Skeletal muscle tissue (tissue), 4 donors: ENCODE results near the gene ANO2. TPM values are rescaled to one million over a fixed set of nuclear protein-coding genes. Genes with fewer than 3 reads are reported as not detected.

Source experiments
- H3K27ac ChIP-seq: one replicate; pipeline ENCODE4 v1.7.0; 2013; ENCODE audit warnings: mild to moderate bottlenecking, low read depth, low read length, inconsistent platforms
- H3K27me3 ChIP-seq, 3 donors: one replicate each; pipeline ENCODE4 v1.7.0; 2013; ENCODE audit warnings: low read length in 3 of 3; ENCODE audit not compliant: control insufficient read depth in 3 of 3, insufficient read depth in 3 of 3
- H3K36me3 ChIP-seq, 3 donors: one replicate each; pipeline ENCODE4 v1.7.0; 2013; ENCODE audit warnings: low read length in 3 of 3; ENCODE audit not compliant: control insufficient read depth in 3 of 3, insufficient read depth in 3 of 3
- H3K4me1 ChIP-seq, 3 donors: one replicate each; pipeline ENCODE4 v1.7.0; 2013; ENCODE audit warnings: low read length in 3 of 3, mild to moderate bottlenecking in 3 of 3; ENCODE audit not compliant: control insufficient read depth in 3 of 3, insufficient read depth in 3 of 3
- H3K4me3 ChIP-seq, 3 donors: one replicate each; pipeline ENCODE4 v1.7.0; 2013; ENCODE audit warnings: low read length in 3 of 3
- H3K9ac ChIP-seq, 3 donors: one replicate each; pipeline ENCODE4 v1.7.0; 2013; ENCODE audit warnings: low read length in 3 of 3, mild to moderate bottlenecking in 3 of 3, moderate library complexity in 2 of 3, low read depth in 1 of 3
- H3K9me3 ChIP-seq, 3 donors: one replicate each; pipeline ENCODE4 v1.7.0; 2013; ENCODE audit warnings: low read length in 3 of 3; ENCODE audit not compliant: control insufficient read depth in 3 of 3
- total RNA-seq: library from RNA; depleted of rRNA; stranded (reverse); fragments of >200 nt; gene quantifications from one replicate; pipeline ENCODE4 v1.2.3, GENCODE V29; 2014
- donor health status: Osteomylitis.

The ANO2 gene
- 4.7 TPM for total RNA-seq

DNA sequence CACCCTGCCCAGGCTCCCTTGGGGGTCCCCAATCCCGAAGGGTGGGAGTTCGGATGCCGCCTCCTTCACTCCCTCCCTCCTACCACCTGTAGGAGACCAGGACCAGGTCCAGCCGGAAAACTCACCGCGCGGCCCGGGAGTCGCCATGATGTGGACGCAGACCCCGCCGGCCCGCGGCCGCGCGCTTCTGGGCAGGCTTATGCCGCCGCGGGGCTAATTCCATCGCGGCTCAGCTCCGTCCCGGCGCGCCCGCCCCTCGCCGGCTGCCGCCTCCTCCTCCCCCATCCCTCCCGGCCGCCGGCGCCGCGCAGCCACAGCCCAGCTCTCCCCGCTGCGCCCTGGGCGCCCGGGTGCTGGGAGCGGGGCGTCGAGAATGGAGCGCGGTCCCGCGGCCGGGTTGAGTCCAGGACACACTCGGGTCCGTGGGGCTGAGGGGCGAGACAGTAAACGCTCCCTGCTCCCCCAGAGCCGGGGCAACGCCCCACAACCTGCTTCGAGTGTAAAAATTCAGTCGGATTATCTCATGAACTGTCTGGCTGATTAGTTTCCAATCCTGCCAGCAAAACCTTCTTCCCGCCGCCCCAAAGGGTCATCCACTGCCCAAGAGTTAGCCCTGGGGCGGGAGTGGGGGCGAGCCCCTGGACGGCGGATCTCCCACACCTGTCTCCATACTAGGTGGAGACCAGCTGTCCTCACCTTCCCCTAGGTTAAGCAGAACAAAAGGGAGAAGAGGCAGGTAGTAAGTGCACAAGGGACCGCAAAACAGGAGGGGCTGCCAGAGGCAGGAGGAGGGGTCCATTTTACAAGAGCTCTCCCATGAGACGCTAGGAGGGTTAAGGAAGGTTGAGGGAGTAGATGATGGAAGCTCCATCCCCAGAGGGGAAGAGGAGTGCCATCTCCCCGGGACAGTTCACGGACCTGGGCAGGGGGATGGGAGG lies at the start of gene ANO2:
Gene ANO2 (minus strand): TSS at position 189 of the 938 bp plus-strand sequence. CDS start 42 bp downstream, at position 147.
- Histone ChIP-seq H3K4me1 (peaks cover 0 to 6% (median 0%) of the 10 kb centered on the region in 3 donors), H3K36me3 (no peaks in the 10 kb centered on the region), H3K9me3 (peaks cover 0 to 3% (median 0%) of the 10 kb centered on the region in 3 donors), H3K27ac (no peak within 1 kb of the TSS), H3K27me3 (peaks cover 37 to 50% (median 40%) of the 10 kb centered on the region in 3 donors), H3K9ac (peak within 1 kb of the TSS in 1 of 3 donors; percentile 25), H3K4me3 (peak within 1 kb of the TSS in 2 of 3 donors; percentile 10 to 29)

- H3K36me3 ChIP-seq, result peaks cover 0 to 7% (median 4%) of the 10 kb centered on the region in 3 donors
- peaks cover 0 to 3% (median 2%) of the 10 kb centered on the region in 3 donors for H3K27me3 ChIP-seq
- H3K4me3 ChIP-seq, result no peak overlapping the region
- no peaks in the 10 kb centered on the region for H3K9me3 ChIP-seq
- no peak overlapping the region for H3K9ac ChIP-seq
- H3K4me1 ChIP-seq, result peaks cover 0 to 4% (median 2%) of the 10 kb centered on the region in 3 donors
- H3K27ac ChIP-seq, result no peak overlapping the region
Observed at GRCh38 chr12:5989621-5990020, 44.6 kb upstream of the ANO2 start.

DNA sequence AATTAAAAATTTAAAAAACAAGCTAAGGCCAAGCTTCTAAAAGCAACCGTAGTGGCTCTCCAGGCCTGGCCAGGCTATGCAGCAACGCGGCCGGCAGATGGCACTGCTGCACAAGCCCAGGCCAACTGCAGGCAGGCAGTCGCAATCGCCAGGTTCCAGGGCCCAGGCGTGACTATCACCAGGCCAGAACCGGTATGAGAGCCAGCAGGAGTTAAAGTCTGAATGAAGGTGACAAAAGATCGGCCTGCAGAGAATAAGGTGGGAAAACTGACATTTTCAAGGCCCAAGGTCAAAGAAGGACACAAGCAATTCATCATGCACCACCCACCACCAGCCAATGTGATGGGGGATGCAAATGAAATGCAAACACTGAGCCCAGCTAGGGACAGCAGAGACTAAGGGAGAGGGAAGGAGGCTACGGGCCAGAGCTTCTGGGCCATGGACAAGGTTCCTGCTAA lies 43.6 kb upstream of the ANO2 start:
- peaks cover 0 to 5% (median 2%) of the 10 kb centered on the region in 3 donors for H3K36me3 ChIP-seq
- H3K4me1 ChIP-seq, result peaks cover 0 to 4% (median 2%) of the 10 kb centered on the region in 3 donors
- peak overlapping the region in 1 of 3 donors; percentile 33 for H3K9ac ChIP-seq
- no peak overlapping the region for H3K27ac ChIP-seq
- H3K27me3 ChIP-seq, result peaks cover 0 to under 1% (median 0%) of the 10 kb centered on the region in 3 donors
- no peaks in the 10 kb centered on the region for H3K9me3 ChIP-seq
- H3K4me3 ChIP-seq, result no peak overlapping the region

DNA sequence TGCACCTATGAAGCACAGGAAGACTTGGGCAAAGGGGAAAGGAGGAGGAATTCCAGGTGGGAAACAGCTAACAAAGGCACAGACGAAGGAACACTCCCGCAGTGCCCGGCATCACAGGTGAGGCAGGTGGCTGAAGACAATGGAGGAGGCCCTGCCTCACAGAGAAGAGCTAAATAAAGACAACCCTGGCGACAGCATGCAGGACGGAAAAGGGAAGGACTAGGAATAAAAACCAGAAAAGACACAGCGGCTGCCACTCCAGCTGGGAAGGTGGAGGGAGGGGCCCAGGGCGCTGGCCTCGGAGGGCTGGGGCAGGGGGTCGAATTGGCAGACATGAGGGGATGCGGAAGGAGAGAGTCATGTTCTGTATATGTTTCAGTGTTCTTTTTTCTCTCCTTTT lies 43.0 kb upstream of the ANO2 start:
- H3K36me3 ChIP-seq, result peaks cover 0 to 2% (median 2%) of the 10 kb centered on the region in 3 donors
- H3K9me3 ChIP-seq, result no peaks in the 10 kb centered on the region
- H3K4me1 ChIP-seq, result peaks cover 0 to 4% (median 2%) of the 10 kb centered on the region in 3 donors
- H3K27me3 ChIP-seq, result peaks cover 0 to under 1% (median 0%) of the 10 kb centered on the region in 3 donors
- H3K27ac ChIP-seq, result no peak overlapping the region
- H3K9ac ChIP-seq, result peak overlapping the region in 1 of 3 donors; percentile 33
- no peak overlapping the region for H3K4me3 ChIP-seq

- Histone ChIP-seq H3K9me3 (no peaks in the 10 kb centered on the region), H3K36me3 (peaks cover 0 to 2% (median 2%) of the 10 kb centered on the region in 3 donors), H3K27me3 (peaks cover 0 to 3% (median 0%) of the 10 kb centered on the region in 3 donors), H3K27ac (no peak overlapping the region), H3K4me1 (peaks cover 0 to 4% (median 2%) of the 10 kb centered on the region in 3 donors), H3K4me3 (no peak overlapping the region), H3K9ac (no peak overlapping the region)
Observed at GRCh38 chr12:5987573-5987972, 42.5 kb upstream of the ANO2 start.

- H3K27me3 ChIP-seq, result peaks cover 0 to 14% (median 0%) of the 10 kb centered on the region in 3 donors
- no peaks in the 10 kb centered on the region for H3K9me3 ChIP-seq
- H3K4me1 ChIP-seq, result peaks cover 0 to 4% (median 2%) of the 10 kb centered on the region in 3 donors
- H3K27ac ChIP-seq, result no peak overlapping the region
- H3K36me3 ChIP-seq, result peaks cover 0 to 3% (median 2%) of the 10 kb centered on the region in 3 donors
- no peak overlapping the region for H3K9ac ChIP-seq
- no peak overlapping the region for H3K4me3 ChIP-seq
Observed at GRCh38 chr12:5985471-5985870, 40.4 kb upstream of the ANO2 start.

DNA sequence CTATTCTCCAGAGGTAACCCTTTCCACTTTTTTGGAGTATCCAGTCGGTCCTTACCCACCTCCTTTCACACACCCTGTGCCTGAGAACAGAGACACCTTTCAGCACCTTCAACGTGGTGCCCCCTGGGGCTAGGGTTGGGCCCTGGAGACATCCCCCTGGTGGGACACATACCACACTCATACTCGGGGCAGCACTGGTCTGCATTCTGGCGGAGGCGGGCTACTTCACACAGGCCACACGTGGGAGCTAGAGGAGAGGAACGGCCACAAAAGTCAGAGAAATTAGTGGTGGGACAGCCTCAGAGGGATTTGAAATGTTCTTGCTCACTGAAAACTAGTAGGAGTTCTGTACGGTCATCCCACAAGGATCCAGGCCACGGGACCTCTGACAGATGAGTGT lies 39.8 kb upstream of the ANO2 start:
- Histone ChIP-seq H3K9me3 (no peaks in the 10 kb centered on the region), H3K27me3 (peaks cover 0 to 14% (median 0%) of the 10 kb centered on the region in 3 donors), H3K36me3 (peaks cover 0 to 3% (median 2%) of the 10 kb centered on the region in 3 donors), H3K9ac (no peak overlapping the region), H3K27ac (no peak overlapping the region), H3K4me3 (no peak overlapping the region), H3K4me1 (peaks cover 0 to 4% (median 2%) of the 10 kb centered on the region in 3 donors)

DNA sequence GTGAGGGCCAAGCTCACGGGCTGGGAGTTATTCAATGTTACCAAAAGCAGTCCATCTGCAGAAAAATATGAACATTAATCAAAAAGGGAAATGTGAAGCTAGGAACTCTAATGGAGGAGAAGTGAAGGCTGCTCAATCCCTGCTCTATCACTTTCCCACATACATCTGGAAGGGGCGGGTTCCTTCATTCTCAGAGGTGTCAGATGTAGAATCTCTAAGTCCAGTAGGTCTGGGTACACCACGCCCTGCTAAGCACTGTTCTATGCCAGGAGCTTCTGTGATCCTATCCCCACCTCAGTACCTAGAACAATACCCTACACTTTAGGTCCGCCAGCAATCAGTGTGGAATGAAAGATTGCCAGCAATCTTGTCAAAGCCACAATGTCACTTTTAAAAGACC lies 37.0 kb upstream of the ANO2 start:
- H3K4me1 ChIP-seq, result no peaks in the 10 kb centered on the region
- H3K36me3 ChIP-seq, result peaks cover 0 to 2% (median 2%) of the 10 kb centered on the region in 3 donors
- peaks cover 0 to 14% (median 0%) of the 10 kb centered on the region in 3 donors for H3K27me3 ChIP-seq
- H3K27ac ChIP-seq, result no peak overlapping the region
- H3K9me3 ChIP-seq, result no peaks in the 10 kb centered on the region
- no peak overlapping the region for H3K4me3 ChIP-seq
- H3K9ac ChIP-seq, result no peak overlapping the region

DNA sequence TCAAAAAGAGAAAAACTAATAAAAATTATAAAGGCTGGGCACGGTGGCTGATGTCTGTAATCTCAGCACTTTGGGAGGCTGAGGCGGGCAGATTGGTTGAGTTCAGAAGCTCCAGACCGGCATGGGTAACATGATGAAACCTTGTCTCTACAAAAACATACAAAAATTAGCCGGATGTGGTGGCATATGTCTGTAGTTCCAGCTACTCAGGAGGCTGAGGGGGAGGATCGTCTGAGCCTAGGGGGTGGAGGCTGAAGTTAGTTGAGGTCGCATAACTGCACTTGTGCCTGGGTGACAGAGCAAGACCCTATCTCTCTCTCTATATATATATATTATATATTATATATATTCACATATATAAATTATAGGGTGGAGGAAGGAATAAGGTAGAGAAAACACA lies 32.5 kb upstream of the ANO2 start:
- Histone ChIP-seq H3K4me3 (no peak overlapping the region), H3K9ac (no peak overlapping the region), H3K9me3 (no peaks in the 10 kb centered on the region), H3K27me3 (peaks cover 0 to 11% (median under 1%) of the 10 kb centered on the region in 3 donors), H3K27ac (no peak overlapping the region), H3K4me1 (peaks cover 0 to 7% (median 2%) of the 10 kb centered on the region in 3 donors), H3K36me3 (peaks cover 0 to 4% (median 0%) of the 10 kb centered on the region in 3 donors)

DNA sequence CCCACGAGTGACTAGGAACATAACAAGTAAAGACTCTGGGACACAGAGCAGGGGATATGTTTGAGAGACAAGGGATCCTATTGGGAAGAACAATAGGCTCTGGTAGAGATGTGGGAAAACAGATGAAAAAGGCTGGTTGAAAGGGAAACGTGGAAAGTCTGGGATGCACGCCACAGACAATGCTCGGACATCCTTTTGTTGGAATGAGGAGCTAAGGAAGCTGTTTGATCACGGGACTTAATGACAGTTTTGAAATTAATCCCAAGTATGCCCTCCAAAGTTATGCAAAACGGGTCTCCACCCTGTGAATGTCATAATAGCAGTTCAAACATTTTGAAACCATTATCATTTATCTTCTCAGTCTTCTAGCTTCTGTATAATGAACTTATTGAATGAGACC lies 31.7 kb upstream of the ANO2 start:
- H3K4me3 ChIP-seq, result no peak overlapping the region
- no peak overlapping the region for H3K27ac ChIP-seq
- peaks cover 0 to 7% (median 2%) of the 10 kb centered on the region in 3 donors for H3K4me1 ChIP-seq
- peaks cover 0 to 4% (median 0%) of the 10 kb centered on the region in 3 donors for H3K36me3 ChIP-seq
- H3K9me3 ChIP-seq, result no peaks in the 10 kb centered on the region
- H3K9ac ChIP-seq, result no peak overlapping the region
- peaks cover 0 to 6% (median 3%) of the 10 kb centered on the region in 3 donors for H3K27me3 ChIP-seq
